HUDEP-2 (cell line): ENCODE data around the gene ANXA6.
A peak's percentile ranks its signal among the peaks of the same experiment; 100 is the strongest.

Experiments used
- DNase-seq, 76 experiments: peaks; one replicate each; lab custom pipeline; 2025; ENCODE audit not compliant: unreplicated experiment in 76 of 76; lab: John Stamatoyannopoulos, UW

ANXA6 gene

DNA sequence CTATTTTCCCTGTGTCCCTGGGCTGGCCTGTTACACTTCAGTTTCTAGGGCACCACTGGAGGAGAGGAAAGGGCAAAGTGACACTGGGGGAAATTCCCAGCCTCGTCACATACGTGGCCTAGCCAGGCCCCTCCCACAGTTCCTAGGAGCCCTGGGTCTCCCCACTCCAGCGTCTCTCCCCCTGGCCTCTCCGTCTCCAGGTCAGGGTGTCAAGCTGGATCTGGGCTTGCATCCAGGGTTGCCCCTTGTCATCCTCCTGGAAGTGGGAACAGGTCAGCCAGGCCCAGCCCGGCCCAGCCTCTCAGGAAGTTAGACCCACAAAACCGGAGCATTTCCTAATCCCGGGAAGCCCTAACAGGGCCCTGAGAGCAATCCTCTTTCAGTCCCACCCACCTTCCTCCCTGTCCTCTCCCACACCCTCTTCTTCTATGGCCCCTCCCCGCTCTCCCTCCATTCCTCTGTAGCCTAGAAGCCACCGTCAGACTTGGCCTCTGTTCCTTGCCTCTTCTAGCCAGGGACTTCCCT is 72.0 kb downstream of the ANXA6 start:
- DNase-seq: no peak

DNA sequence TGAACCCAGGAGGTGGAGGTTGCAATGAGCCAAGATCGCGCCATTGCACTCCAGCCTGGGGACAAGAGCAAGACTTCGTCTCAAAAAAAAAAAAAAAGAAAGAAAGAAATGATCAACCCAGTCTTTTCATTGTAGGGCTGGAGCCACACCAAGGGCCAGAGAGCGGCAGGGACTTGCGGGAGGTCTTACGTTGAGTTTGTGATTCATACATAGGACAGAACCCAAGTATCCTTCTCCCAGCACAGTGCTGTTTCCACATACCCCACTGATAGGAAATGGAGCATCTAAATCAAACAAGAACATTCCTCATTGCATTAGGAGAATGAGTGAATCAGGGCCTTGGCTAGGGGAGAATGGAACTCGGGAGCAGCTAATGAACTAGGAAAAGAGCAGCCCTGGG is 73.2 kb downstream of the ANXA6 start:
- DNase-seq: no peak

- DNase-seq: no peak
Measured at GRCh38 chr5:151083081-151083676, 74.4 kb downstream of the ANXA6 start.

DNA sequence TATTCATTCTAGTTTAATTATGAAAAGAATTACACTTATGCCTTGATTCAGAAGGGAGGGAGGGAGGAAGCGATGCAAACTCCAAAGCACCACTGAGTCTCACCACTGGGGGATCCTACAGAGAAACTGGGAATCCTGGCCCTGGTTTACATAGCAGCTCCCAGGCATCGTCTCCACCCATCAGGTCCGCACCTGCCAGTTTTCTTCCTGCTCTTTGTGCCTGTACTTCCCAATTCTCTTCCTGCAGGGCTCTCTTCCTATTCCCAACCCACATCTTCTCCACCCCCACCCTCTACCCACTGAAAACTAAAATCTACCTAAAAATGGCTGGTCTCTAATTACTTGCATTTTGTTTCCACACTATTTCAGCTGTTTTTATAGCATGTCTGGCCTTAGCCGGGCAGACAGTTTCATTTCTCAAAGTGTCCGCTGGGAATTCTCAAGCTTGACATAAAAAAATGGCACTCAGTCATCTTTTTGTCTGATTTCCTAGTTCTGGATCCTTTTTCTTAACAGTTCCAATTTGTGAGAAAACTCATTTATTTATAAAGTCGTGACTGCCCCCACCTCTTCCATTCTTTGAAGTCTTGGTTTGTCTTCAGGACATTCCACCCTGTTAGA is 75.2 kb downstream of the ANXA6 start:
- DNase-seq: no peak

- no peak for DNase-seq
Measured at GRCh38 chr5:151081431-151082281, 75.9 kb downstream of the ANXA6 start.

DNA sequence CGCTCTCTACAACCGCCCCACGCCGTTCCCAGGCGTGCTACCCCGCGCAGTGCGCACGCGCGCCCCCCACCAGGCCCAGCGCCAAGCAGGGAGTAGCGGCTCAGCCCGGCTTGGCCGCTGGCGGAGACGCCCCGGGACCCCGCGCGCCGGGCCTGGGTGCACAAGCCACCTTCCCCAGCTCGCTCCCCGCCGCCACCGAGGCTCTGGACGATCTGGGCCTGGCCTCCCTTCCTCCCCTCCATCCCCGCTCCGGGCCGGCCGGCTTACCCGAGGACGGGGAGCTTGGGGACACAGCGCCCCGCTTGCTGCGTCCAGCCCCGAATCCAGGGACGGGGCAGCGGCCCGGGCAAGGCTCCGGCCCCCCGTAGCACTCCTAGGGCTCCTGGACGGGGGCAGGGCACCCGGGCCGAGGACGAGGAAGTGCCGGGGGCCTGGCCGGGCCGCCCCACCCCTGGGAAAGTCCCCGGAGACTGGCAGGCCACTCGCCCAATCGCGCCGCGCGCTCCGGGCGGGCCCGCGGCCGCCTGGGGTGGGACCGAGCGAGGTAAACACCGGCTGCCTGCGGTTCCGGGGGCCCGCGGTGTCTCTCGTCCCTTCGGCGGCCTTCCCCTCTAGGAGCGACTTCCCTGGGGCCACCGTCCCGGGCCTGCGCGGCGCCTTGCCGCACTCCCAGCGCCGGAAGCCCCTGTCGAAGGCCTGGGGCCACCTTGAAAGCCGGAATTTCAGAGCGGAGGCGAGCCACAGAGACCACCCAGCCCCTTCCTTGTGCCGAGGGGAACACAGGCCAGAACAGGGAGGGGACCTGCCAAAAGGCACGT is 76.8 kb downstream of the ANXA6 start, which contains the start of gene TNIP1:
Gene TNIP1 (minus strand): TSS at position 422 of the 818 bp plus-strand sequence. CDS start 15,939 bp downstream, outside the sequence.
- peak in 74 of 76 experiments; percentile 23 to 94 (median 86) for DNase-seq

DNA sequence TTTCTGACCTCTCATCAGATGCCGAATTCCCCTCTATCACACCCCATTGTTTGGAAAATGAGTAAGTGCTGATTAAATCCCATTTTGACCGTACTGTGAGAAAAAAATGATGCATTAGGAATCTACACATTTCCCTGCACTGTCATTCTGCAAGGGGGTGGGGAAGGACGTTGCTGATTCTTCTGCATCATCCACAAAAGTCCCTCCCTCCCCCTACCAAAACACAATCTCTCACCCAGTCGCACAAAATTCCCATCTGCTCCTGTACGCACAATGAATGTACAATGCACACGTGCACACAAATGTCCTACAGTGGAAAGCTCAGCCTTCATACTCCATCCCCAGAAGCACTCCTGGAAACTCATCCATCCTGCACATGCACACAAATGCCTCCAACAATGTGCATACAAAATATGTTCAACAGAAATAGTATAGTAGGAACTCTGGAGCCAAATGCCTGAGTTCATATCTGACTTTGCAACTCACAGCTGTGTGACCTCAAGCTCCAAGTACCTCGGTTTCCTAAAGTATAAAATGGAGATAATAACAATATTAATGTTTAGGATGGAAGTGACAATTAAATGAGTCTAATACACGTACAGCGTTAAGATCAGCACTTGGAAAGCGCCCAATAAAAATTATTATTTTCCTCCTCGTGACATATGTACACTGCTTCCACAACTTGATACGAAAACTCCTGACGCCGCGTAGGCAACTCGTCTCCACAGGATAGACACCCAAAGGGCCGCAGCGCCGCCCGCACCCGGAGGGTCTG is 77.6 kb downstream of the ANXA6 start:
- peak in 1 of 76 experiments; percentile 5 for DNase-seq

DNA sequence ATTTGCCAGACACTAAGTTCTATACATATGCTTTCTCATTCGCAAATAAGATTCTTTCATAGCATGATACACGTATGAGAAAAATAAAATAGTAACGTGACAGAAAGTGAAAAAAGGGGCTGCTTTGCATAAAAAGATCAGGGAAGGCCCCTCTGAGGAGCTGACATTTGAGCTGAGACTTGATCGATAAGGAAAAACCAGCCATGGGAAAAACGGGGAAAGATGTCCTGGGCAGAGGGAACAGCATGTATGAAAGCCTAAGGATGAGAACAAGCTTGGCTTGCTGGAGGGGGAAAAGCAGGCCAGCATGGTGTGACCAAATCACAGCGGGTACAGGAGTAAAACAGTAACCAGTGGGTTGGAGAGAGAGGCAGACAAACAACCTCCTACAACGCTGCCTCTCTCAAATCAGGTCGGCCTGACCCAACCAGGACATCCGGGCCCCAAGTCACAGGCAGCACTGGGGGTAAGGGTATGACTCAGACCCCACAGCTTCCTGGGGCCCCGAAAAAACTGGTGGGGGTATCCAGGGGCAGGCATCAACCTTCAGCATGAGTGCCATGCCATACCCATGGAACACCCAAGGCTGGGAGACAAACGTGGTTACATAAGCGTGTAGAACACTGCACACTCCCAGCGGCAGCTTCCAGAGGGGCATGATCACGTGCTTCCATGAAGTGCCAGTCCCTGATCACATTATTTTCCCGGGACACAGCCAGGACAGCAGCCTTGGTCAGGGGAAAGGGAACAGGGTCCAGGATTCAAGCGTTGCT is 78.9 kb downstream of the ANXA6 start:
- no peak for DNase-seq

GRCh38 chr5:151077967-151078366 is 79.6 kb downstream of the ANXA6 start:
- no peak for DNase-seq

GRCh38 chr5:151077419-151077818 is 80.2 kb downstream of the ANXA6 start:
- DNase-seq: no peak

DNA sequence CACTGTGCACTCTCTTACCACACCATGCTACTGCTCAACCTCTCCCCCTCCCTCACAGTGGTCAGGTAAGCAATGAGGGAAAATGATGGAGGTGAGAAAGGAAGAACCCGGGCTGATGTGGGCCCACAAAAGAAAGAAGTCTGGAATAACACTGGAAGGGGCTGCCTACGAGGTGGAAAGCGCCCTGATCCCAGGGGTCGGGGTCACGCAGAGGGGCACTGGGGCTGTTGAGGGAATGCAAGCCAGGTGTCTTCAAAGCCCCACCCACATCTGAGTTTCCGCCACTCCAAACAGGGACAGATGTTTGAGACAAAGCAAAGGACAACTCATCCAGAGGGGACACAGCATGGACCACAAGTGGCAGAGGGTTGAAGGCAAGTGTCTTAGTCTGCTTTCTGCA is 81.0 kb downstream of the ANXA6 start:
- no peak for DNase-seq

- DNase-seq: no peak
Measured at GRCh38 chr5:151075698-151076331, 81.8 kb downstream of the ANXA6 start.

DNA sequence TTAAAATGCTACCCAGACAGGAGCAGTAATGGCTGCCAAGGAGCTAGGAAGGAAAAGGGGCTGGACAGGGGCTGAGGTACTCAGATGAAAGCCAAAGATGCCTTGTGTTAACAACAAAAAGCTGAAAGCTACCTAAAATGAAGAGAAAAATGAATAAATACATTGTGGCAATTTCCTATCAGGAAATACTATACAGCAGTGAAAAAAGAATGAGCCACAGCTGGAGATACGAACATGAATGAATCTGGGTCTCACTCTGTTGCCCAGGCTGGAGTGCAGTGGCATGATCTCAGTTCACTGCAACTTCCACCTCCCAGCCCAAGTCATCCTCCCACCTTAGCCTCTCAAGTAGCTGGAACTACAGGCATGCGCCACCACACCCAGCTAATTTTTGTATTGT is 83.0 kb downstream of the ANXA6 start:
- DNase-seq: no peak

GRCh38 chr5:151073280-151073679 is 84.3 kb downstream of the ANXA6 start:
- DNase-seq: no peak

DNA sequence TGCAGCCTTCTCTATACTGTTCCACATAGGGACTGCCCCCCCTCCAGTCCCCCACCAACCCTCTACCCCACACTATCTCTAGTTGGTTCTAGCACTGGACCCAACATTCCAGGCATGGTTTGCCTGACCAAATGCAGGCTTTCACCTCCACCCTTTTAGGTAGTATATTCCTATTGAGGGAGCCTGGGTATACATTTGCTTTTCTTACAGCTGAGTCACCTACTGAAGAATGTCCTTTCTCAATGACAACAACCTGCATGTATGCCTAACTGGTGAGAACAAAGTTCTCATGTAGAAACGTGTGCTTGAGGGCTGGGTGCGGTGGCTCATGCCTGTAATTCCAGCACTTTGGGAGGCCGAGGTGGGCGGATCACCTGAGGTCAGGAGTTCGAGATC is 85.0 kb downstream of the ANXA6 start:
- no peak for DNase-seq

- no peak for DNase-seq
Measured at GRCh38 chr5:151071848-151072629, 85.5 kb downstream of the ANXA6 start.

DNA sequence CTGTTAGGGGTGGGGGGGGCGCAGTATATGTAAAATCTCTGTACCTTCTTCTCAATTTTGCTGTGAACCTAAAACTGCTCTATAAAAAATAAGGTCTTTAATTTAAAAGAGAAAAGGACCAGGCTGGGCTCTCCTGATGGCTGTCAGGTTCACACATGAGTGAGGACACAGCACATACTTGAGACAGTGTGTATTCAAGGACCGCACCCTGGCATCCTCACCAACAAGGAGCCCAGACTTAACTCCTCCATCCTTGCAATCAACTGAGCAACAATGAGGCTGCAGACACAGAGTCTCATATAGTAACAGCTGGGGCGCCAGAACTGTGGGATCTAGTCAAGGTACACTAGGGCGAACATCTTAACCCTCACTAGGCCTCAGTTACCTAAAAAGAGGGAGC is 86.6 kb downstream of the ANXA6 start:
- no peak for DNase-seq

DNA sequence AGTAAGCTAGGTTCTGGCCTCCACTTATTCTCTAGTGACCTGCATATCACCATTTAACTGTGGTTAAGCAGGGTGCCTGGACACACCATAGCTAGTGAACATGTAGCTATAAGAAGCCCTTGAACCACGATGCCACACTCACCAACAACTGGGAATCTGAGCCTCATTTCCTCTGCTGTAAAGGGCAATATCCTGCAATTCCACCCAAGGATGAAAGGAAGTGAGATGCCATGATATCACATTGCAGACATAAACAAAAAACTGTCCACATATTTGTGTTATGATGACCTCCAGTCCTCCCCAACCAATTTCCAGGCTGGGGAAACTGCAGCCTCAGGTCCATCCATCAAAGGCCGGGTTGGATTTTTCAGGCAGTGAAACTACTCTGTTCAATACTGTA is 87.1 kb downstream of the ANXA6 start:
- DNase-seq: no peak
